GM18861 (cell line): ENCODE data around the gene RASL10B.

ENCODE experiments used
- ATAC-seq: cut with Tn5 transposase; IDR thresholded peaks from one replicate; pipeline ENCODE4 v1.9.1; 2021; ENCODE audit not compliant: unreplicated experiment

Gene RASL10B

DNA sequence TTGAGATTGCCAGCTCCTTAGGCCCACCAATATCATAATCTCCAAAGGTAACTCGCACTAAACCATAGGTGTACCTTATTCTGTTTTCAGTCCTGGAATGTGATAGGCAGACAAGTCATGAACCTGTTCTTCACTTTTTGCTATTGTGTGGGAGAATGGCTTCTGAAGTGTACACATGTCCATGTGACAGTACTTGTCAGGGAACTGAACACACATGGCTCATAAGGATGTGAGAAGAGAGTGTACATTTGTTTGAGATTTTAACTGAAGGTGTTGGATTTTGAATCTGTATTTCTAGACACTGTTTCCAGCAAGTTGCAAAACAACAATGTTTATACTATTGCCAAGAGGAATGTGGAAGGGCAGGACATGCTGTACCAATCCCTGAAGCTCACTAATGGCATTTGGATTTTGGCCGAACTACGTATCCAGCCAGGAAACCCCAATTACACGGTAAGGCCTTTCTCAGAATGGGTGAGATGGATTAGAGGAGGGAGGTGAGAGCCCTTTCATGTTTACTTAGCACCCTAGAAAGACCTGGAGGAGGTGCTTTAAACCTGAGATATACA is 14.5 kb upstream of the RASL10B start:
- ATAC-seq: no peak

GRCh38 chr17:35717475-35717874 is 14.0 kb upstream of the RASL10B start:
- no peak for ATAC-seq

DNA sequence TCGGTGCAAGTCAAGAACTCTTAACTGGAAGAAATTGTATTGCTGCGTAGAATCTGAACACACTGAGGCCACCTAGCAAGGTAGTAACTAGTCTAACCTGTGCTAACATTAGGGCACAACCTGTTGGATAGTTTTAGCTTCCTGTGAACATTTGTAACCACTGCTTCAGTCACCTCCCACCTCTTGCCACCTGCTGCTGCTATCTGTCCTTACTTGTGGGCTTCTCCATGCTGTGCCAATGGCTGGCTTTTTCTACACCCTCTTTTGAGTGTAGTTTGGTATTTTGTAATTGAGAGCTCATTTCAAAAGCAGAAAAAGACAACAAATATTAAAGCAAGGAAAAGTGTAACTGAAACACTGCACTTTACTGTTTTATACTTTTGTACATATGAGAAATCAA is 7.7 kb upstream of the RASL10B start:
- ATAC-seq: no peak

- ATAC-seq: no peak
Measured at GRCh38 chr17:35725058-35725457, 6.4 kb upstream of the RASL10B start.

GRCh38 chr17:35725802-35726126 is 5.7 kb upstream of the RASL10B start:
- ATAC-seq: no peak

GRCh38 chr17:35726127-35726952 is 5.1 kb upstream of the RASL10B start:
- ATAC-seq: no peak

DNA sequence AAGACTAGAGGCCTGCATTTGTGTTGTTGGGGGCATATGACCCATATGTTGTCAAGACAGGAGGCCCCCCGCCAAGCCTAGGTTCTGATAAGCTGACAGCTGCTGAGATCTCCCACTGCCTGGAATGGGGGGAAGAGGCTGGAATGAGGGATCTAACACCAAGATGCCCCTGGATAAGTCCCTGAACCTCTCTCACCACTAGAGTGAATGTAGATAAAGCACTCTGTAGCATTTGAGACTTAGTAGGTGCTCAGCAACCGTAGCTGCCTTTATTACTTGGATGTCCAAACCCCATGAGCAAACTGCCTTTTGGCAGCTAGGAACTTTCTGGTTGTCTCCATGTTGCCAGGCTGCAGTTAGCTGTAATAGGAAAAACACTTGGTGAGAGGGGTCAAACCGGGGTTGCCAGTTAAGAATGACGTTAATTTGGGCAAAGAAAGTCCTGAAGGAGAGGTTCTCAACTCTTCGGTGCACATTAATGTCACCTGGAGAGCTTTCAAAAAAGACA is 4.4 kb upstream of the RASL10B start:
- no peak for ATAC-seq

DNA sequence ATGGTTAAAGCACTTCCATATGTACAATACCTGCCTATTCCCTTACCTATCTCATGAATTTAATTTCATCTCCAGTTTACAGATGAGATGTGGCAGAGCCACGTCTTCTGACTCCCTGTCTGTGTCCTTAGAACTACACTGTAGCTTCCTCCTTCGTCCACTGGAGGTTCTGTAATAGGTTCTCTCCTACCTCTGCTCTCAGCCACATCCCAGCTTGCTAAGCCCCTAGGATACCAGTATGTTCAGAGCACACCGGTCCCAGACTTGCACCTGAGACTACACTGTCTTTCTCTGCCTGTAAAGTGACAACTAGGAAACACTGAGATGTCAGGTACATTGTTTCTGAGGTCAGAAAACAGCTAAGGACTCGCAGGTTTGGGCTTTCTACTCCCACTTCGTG is 3.8 kb upstream of the RASL10B start:
- ATAC-seq: no peak

- ATAC-seq: no peak
Measured at GRCh38 chr17:35728551-35728950, 2.9 kb upstream of the RASL10B start.

GRCh38 chr17:35729405-35729833 is 2.0 kb upstream of the RASL10B start:
- no peak for ATAC-seq

DNA sequence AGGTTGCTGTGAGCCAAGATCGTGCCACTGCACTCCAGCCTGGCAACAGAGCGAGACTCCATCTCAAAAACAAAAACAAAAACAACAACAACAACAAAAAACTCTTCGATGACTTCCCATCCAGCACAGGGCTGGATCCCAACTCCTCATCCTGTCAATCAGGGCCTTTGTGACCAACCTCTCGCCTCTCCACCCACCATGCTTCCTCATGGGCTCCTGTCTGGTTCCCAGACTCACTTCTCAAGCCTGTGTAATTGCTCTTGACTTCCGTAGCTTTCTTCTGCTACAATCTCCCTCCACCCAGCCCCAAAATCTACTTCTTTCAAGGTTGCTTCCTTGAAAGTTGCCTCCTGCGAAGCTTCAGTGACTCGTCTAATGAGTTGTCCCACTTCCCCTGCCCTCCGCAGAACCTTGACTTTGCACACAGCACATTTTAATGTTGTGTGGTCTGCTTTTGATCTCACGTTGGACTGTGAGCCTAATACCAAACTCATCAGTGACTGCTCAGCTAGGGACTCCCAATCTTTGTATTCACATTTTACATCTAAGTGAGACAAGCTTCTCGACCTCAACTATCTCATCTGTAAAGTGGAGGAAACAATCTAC is 936 bp upstream of the RASL10B start:
- ATAC-seq: no peak

DNA sequence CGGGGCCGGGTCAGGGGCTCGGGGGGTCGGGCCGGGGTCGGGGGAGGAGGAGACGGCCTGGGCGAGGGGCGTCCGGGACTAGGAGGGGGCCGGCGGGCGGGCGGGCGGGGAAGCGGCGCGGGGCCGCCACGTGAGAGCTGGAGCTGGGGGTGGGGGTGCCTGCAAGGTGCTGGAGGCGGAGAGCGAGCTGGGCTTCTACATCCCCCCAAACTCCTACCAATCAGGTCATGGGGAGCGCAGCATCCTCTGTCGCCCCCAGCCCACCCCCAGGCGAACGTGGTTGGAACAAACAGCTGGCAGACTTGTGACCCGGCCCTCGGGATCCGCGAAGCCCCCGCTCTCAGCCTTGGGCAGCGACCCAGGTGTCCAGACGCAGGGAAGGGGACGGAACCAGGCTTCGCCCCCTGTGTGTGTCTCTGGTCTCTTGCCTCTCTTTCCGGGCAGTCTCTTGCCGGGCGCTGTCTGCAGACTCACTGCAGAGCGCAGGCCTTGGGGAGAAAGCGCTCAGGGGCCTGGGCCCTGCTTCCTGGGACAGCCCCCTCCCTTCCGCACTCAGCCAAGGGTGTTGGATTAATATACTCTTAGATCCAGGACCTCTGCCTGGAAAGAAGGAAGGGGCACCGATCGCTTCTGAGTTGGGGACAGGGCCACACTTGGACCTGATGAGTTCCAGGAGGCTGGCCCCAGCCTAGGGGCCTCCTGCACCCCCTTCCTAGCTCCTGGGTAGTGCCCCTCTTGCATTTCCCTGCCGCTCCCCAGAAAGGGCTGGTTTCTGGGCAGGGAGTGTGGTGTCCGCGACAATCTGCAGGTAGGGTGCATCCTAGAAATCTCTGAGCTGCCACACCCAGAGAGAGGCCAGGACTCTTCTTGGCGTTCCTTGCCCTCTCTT is 722 bp downstream of the RASL10B start:
- ATAC-seq: no peak

DNA sequence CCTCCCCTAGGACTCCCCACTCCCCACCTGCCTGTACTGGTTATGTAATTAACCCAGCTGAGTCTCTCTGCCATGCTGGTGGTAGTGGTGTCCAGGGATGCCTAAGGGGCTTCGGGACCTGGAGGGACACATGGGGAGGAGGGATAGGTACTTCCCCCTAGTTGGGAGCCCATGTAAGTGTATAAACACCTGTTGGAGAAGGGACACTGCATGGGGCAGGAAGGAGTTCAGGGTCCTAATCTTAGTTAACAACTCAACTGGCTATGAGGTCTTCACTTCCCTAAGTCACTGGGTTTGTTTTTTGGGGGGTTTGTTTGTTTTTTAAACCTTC is 1.3 kb downstream of the RASL10B start:
- no peak for ATAC-seq

DNA sequence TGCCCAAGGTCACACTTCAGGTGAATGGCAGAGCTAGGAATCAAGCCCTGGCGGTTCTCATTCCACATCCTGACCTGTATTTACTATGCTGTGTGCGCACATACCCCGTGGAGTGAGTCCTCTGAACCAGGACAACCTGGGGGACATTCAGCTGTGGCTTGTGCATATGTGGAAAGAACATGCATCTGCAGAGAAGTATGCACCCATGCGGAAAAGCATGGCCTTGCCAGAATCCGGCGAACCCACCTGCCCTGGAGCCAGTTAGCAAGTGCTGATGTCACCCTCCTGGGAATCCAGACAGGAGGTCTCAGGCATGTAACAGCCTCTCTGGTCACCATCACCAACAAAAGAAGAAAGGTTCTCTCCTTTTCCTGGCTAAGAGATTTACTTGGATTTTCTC is 1.9 kb downstream of the RASL10B start:
- ATAC-seq: no peak

- no peak for ATAC-seq
Measured at GRCh38 chr17:35734396-35734795, 3.0 kb downstream of the RASL10B start.

DNA sequence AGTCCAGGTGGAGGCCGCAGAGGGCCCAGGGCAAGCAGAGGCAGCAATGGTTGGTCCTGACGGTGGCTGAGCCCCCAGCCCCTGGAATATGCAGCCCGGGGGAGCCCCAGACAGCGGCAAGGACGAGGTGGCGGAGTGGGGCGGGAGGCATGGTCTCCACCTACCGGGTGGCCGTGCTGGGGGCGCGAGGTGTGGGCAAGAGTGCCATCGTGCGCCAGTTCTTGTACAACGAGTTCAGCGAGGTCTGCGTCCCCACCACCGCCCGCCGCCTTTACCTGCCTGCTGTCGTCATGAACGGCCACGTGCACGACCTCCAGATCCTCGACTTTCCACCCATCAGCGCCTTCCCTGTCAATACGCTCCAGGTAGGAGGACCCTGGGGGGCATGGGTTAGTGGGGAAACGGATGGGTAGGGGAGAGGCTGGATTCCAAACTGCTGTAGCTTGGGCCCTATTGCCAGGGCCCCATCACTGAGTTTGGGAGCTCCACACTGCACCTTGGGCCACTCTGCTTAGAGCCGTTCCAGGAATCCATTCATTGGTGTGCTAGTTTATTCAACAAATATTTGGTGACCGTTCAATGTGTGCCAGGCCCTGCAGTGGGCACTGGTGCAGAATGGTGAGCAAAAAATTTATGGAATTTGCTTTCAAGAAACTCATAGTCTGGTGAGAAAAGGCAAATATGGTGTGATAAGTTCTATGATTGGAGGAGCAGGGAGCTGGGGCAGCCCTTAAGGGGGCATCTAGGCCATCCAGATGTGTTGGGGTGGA is 3.8 kb downstream of the RASL10B start:
- ATAC-seq: no peak

- ATAC-seq: no peak
Measured at GRCh38 chr17:35736236-35736635, 4.8 kb downstream of the RASL10B start.

DNA sequence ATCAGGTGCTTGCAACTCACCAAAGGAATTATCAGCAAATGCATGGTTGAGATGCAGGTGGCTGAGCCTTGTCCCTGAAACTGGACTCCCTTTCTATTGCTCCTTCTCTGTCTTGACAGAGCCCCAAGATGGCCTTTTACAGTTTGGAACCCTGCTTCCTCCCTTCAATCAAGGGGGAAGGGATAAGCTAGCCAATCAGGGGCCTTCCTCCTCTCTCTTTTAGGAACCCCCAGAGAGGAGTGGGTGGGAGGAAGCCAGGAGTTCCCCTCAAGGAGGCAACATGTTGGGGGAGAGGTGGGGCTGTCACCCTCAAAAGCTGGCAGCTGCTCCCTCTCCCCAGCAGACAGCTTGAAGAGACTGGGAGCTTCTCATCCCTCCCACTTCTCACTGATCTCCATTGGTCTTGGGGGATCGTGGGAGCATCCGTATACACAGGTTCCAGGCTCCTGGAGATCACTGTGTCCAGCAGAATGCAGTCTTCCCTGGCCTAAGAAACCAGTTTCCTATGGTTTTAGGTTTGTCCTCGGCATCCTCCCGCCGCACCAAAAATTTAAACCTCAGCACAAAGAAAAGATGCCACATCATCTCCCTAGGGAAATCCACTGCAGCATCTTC is 7.2 kb downstream of the RASL10B start:
- no peak for ATAC-seq

GRCh38 chr17:35740216-35740615 is 8.8 kb downstream of the RASL10B start:
- no peak for ATAC-seq
